Lung microvascular endothelial cell (primary cell): ENCODE measurements around the gene C9orf72. TPM values are rescaled to one million over a fixed set of nuclear protein-coding genes. Genes with fewer than 3 reads are reported as not detected.

ENCODE experiments used
- DNase-seq, 2 donors: peaks; one replicate each; pipeline versions ENCODE4 v3.0.0 to v3.0.0-alpha.2; 2010; ENCODE audit warnings: low read depth in 2 of 2
- total RNA-seq: library from RNA; depleted of rRNA; stranded (reverse); fragments of >200 nt; gene quantifications from 2 replicates; pipeline ENCODE4 v1.2.1, GENCODE V29; 2014

C9orf72 gene
- total RNA-seq, 1 donor from 2014 or later = 7.5 TPM

DNA sequence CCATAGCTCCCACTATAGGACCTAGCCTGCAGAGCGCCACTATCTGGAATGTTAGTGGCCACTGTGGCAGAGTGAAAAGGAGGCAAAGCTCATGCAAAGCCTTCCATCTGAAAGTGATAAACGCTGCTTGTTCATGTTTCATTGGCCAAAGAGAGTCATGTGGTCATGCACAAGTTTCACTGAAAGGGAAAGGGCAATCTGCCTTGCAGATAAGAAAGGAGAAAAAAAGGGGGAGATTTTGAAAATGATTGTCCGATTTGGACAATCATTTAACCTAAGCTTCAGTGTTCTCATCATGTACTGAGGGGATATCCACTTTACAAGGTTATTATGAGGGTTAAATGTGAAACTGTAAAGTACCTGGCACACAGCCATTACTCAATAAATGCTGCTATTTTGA, 34.6 kb downstream of the C9orf72 start:
- DNase-seq = no peak

DNA sequence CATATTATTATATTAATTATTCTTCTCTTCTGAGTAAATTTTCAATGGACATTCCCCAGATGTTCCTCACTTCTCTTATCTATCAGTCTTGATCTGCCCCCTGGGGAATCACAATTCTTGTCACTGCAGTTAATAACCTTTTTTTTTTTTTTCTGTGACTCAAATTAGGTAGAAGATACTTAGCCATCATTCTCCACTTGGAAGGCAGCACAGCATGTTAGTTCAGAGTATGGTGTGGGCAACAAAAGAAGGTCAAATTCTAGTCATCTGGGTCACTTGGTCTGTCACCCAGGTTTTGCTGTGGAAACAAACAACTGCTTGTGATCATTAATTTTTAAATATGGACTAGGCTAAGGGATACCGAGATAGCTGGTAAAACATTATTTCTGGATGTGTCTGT, 35.5 kb downstream of the C9orf72 start:
- no peak for DNase-seq

DNA sequence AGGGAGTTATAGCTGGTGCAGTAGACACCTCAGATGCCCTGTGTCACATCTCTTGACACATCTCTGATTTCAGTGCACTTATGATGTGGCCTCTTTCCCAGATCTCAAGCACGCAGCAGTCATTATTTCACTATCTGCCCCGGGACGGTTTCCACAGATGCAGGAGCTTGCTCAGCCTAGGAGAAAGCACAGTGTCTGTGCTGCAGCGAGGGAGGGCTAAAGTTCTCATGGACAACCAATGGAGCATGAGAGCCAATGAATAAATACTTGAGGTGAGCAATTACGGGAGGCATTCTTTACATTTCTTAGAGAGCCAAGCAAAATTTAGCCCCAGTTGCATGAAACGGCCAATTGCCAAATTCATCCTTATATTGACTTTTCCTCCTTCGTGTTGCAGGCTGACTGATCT, 36.2 kb downstream of the C9orf72 start:
- DNase-seq = no peak

DNA sequence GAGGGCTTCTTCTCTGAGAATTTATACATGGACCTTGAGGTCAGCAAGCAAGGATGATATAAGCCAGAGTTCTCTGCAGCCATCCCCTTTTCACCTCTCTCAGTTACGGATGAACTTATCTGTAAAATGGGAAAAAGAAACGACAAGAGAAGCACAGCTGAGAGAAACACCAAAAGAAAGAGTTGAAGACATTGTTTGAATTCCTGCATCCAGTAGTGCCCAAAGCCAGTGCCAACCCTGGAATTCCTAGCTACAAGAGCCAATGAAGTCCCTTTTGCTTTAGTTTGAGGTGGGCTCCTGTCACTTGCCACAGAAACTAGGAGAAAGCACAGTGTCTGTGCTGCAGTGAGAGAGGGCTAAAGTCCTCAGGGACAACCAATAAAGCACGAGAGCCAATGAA, 37.1 kb downstream of the C9orf72 start:
- no peak for DNase-seq

DNA sequence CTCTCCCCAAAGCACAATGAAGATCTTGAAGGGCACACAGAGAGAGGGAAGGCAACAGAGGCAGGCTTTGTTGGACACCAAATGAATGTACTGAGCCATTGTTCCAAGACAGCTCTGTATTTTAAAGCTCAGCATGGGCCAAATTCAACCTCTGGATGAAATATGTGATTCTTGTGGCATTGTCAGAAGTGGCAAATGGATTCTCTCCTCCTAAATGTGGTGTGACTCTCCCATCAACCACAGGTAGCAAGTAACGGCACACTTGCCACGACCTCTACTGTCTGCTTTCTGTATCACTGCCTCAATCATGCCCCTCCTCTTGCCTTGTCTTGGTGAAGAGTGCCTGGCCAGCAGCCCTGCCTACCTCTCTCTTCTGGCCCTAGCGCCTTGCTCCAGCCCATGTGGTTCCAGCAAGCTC, 37.6 kb downstream of the C9orf72 start:
- no peak for DNase-seq

DNA sequence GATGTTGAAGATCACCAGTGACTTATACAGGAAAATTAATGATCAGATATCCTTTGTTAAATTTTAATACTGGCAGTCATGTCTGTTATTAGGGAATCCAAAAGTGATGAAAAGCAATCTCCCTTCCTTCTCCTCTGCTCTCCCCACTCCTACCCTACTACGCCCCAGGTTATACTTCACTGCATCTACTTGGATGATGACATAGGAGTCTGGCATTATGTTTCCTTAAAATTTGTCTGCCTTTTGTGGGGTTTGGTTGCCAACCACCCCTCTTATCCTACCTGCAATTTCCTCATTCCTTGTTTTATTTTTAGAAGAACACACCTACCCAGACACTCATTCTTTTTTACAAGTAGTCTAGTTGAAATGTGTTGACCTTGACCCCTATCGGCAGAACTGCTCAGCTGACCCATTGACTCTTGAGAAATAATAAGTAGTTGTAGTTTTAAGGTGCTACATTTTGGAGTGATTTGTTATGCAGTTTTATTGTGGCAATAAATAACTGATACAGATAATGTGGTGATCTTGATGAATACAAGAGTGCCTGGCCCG, 38.5 kb downstream of the C9orf72 start:
- no peak for DNase-seq

DNA sequence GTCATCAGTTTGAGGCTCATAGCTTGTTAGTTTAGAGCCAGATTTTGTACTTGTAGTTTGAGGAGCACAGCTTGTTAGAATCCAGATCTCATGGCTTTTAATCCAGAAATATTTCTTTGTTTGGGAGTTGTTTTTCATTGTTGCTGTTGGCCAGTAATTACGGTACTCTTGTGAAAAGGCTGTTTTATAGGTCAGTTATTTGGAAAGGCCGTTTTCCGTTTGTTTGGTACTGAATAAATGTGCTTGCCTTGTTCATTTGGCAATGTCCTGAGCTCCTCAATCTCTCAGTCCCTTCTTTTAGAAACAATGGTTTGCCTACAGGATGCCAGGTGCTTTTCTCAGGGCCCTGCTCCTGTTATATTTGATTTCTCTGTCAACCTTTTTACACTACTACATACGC, 39.1 kb downstream of the C9orf72 start:
- DNase-seq = peak in 1 of 2 donors; percentile 78

DNA sequence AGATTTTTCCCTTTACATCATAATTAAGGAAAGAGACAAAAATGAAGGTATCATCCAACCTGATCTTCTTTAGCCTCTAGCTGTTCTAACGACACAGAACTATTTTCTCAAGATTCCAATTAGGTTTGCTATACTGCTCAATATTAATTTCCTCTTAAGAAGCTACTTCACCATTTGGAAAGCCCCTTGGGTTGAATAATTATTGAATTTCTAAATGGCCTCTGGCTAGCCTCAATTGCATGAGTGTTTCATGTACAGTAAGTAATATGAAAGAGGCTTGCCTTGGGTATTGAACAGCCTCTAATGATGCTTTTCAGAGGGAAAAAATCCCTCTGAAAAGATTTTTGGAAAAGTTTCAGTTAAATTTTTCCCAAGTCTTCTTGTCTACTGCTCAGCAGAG, 40.0 kb downstream of the C9orf72 start:
- no peak for DNase-seq

DNA sequence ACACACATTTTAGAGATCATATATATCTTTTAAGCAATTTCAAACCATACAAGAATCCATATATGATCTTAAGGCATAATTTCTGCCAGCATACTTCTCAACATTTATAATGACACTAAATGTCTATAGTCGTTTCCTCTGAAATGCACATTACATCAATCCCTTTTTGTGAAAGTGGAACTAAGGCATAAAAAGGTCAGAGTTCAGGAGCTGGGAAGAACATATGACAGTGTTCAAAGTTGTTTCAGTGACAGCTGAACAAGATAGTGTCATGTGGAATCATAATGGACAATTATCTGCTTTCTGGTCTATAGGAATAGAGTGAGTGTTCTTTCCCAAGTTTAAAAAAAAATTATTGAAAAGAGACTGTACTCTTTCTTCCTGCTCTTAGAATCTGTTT, 41.2 kb downstream of the C9orf72 start:
- no peak for DNase-seq

DNA sequence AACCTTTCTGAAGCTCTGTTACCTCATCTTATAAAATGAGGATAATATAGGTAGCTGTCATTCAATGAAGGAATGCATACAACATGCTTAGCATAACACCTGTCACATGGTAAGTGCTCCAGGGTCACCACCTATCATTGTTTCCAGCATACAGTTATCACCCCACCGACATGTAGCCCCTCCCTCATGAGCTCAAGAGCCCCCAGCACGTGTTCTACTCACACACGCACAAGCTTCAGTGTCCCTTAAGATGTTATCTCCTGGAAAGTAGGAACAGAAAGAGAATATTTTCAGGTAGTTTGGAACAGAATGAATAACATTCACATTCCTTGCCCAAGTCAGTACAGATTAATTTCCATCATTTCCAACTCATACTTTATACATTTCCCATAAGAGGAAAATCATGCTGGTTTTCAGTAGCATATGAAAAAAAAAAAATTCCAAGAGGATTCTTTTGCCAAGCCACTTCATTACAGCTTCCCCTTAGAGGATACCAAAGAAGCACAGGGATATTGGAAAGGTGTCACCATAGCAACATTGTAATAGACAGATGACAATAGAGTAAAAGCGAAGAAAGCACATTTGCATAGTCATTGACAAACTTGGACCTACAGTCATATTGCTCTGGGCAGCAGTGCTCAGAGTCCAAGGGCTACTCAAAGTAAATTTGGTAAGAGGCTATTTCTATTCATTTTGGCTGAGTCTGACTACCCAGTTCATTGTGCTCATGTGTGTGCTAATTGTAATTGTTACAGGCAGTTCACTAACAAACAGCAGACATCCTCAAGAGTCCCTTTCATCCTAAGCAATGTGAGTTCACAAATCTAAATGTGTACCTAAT, 42.1 kb downstream of the C9orf72 start:
- no peak for DNase-seq

DNA sequence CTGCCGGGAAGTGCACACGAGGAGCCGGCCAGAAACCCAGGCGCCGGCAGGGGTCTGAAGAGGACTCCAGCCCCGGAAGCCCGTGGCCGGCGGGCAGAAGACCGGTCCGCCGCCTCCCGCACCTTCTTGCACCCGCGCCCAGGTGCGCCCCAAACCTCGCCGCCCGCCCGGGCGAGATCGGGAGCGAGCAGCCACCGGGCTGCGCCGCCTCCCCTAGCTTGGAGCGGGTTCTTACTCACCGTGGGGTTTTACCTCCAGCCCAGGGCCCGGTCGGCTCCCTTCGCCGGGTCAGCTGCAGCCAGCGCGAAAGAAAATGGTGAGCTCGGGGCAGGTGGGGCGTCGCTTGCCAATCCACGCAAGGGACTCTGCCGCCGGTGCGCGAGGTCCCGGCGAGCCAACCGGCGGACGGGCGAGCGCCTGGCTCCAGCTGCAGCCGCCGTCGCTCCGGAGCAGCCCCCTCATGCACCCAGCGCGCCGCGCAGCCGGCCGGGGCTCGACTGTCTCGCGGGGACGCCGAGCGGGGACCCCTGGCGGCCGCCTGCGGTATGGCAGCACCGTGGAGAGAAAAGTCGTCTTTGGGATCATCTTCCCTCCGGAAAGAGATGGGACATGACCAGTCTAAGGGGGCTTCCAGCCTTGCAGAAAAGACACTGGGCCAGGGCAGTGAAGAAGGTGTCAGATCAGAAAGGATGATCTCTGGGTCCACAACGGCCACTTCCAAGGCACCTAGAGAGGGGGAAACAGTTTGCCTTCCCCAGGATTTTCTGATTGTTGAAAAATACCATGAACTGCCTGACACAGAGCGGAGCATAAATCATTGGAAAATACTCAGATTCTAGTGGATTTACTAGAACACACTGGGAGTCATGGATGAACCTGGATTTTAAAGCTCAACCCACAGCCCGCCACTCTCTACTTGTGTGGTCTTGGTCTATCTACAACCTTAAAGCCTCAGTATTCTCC, 43.7 kb downstream of the C9orf72 start, which contains the start of gene MOB3B:
MOB3B (minus strand) TSS at position 499 of the 963 bp plus-strand sequence. CDS start 74,264 bp downstream, outside the sequence.
- DNase-seq = peak; percentile 65 to 85

DNA sequence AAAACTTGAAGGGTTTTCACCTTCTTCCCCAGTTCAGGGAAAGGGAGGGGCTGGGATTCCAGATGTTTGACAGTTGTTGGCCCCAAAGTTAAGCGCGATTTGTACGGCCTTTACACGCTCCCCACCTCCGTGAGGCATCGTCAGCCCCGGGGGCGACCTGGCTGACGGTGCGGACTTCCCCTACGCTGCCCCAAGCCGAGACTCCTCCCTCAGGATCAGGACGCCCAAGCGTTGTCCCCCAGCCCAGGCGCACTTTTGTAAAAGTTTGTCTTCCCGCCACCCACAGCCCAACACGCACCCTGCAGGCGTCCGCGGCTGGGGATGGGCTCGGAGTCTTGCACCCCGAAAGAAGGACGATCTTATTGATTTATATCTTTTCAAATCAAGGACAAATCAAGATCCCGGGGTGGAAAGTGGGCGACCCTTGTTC, 44.4 kb downstream of the C9orf72 start:
- peak; percentile 16 to 55 for DNase-seq

DNA sequence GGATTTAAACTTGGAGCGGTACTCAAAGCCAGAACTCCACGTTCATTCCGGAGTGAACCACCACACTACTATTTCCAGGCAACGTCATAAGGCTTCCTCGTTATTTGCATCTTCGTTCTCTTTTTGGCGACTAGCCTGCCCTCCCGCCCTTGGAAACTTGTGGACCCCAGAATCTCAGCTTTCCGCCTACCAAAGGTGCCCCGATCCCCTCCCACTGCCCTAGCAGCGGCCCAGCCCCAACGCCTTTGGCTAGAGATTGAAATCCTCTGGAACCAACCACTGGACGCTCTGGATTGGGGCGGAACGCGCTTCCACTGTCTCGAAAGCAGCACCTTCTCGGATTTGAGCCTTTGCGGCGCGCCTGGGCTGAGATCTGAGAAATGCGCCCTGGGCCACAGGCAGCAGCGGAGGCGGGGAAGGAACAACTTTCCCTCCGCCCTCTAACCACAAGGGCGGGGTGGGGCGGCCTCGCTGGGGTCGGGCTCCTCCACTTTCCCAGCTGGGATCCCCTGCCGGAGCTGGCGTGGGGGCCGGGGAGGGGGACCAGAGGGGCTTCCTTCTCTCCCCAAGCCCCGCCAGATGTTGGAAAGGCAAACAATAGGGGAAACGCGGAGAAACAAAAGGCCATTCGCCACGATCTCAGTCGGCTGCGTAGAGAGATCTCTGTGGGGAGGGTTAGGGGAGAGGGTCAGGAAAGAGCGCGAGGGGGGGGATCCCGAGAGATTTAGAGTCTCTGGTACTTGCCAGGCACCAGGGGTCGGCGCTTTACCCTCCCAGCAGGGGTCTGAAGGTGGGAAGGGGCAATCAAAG, 45.0 kb downstream of the C9orf72 start:
- peak; percentile 20 to 34 for DNase-seq

DNA sequence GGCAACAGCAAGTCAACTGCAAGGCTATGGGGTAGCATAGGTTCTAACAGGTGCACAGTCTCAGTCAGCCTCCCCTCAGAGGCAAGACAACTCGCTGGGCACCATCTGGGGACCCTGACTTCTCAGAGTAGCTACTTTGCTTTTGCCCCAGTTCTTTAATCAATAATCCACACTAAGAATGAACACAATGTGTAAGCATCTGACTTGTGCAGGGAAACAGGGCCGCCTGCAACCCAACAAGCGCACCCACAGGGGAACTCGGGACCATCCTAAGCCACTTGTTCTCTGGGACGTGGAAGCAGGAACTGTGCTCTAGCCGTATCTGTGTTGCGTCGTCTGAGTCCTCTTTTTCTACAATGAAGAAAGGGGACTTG, 45.6 kb downstream of the C9orf72 start:
- no peak for DNase-seq

DNA sequence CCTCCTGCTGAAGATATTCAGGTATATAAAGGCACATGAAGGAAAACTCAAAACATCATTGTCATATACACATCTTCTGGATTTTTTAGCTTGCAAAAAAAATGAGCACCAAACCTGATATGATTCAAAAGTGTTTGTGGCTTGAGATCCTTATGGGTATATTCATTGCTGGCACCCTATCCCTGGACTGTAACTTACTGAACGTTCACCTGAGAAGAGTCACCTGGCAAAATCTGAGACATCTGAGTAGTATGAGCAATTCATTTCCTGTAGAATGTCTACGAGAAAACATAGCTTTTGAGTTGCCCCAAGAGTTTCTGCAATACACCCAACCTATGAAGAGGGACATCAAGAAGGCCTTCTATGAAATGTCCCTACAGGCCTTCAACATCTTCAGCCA, 49.0 kb downstream of the C9orf72 start, which contains the start of gene IFNK:
IFNK (plus strand) TSS at position 55 of the 400 bp plus-strand sequence; CDS start at position 102, 47 bp downstream.
- DNase-seq = no peak

DNA sequence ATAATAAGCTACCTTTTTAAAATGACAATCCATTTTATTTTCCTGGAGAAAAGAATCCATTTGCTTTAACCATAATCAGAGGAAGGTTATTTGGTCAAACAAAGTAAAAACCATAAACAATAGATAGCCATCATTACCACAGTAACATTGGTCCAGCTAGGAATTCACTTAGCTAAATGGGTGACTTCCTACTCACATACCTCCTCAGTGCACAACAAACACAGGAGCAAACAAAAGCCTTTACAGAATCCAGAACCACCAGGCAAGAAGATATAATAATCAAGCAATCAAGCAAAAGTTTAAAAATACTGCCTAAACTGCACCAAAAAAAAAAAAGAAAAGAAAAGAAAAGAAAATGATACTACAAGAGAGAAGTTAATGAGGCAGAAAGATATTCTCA, 50.1 kb downstream of the C9orf72 start:
- no peak for DNase-seq

DNA sequence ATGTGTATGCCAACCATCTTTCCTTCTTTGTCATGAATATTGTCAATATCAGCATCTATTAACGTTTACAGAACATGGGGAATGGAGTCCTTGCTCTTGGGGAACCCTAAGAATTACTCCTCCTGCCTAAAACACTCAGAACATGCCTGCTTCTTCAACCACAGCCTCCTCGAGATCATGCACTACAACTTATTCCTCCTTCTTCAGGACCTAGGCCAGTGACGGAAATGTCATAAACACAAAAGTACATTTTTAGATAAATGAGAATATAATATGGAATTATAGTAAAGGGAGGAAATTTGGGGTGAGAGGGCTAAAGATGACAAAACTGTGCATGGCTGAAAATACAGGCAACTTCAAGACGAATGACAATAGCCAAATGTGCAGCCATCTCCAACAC, 52.3 kb downstream of the C9orf72 start:
- DNase-seq = no peak

DNA sequence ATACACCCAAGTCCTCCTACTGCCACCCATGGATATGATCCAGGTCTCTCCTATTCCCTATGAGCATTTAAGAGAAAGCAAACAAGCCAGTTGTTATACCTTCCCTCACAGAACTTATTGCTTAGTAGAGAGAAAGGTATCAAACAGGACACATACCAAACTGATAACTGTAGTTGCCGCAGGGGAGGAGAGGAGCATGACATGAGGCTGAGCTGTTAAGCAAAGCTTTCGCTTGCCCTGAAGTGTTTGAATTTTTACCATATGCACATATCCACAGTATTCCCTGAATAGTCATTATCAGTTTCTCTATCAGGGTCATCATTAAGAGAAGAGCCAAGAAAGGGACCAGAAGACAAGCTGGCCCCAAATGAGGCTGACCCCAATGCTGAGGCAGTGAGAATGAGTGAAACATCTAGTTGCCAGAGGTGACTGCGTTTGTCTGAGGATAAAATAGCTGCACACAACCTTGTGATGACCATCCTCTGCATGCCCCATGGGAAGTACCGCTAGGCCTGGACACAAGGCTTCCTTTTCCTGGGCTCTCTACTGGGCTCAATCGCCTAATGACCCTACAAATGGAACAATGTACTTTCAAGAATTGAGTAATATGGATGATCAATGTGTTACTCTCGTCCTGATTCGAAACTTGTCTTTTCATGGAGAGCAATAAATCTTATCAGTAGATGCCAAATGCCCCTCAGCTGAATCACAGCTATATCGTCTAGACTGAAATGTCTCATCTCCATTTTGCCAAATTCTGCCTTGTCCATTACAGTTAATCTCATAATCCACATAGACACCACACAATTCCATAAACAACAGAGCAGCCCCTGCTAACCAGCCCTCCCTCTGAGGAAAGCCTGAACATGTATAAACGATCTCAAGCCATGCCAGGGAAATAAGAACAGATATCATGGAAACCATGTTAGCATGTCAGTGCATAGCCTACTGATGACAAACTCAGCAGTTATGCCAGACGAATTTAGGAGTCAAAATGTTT, 53.5 kb downstream of the C9orf72 start:
- no peak for DNase-seq

DNA sequence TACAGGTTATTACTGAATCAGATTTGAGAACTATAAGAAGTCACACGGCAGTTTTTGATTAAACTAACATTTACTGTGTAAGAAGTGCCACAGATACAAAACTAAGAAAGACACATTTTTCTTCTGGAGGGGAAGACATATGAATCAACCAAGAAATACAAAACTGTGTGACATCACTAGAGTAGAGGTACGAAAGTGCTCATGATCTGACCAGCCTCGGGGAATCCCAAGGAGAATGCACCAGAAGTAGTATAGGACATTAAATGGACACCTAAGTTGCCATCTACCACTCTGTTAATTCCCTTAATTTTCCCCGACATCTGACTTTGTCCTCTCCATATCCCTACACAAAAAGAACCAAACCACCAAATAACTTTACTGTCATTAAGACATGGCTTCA, 54.5 kb downstream of the C9orf72 start:
- DNase-seq = no peak

DNA sequence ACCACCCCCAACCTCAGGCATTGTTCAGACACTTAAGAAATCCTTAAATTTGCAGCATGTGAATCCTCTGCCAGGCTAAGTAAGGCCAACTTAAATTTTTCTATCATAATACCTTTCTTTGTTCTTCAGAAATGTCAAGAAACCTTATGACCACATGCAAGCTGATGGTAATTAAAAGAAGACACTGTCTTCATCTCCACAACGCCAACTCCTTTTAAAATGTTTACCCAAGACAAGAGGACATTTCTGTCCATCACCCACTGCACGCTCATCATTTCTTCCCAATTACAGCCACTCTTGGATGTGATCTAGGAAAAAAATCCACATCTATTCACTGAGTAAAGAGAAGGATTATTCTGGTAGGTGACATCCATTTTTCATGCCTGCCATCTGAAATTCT, 55.3 kb downstream of the C9orf72 start:
- DNase-seq = no peak
